WERI-Rb-1 (cell line): Measurements from ENCODE around the gene TPD52L2.
"Not testable (repeated sequence)": the region's sequence is repeated elsewhere in the genome, so short reads cannot be mapped to it uniquely, and the experiment has no call there.

Experiments
- DNase-seq: peaks from one replicate; pipeline ENCODE4 v3.0.0-alpha.2; 2020
- H3K27ac ChIP-seq: fragments of 250-450 bp; sonication (Bioruptor Pico); 2 replicates; pipeline ENCODE4 v1.5.1; 2020; ENCODE audit warnings: mild to moderate bottlenecking, moderate library complexity
- H3K27me3 ChIP-seq: fragments of 250-450 bp; sonication (Bioruptor Pico); 2 replicates; pipeline ENCODE4 v1.5.1; 2021; ENCODE audit warnings: mild to moderate bottlenecking, low read depth, moderate library complexity; ENCODE audit not compliant: insufficient read depth, severe bottlenecking
- H3K36me3 ChIP-seq: fragments of 250-450 bp; sonication (Bioruptor Pico); 2 replicates; pipeline ENCODE4 v1.5.1; 2020; ENCODE audit warnings: mild to moderate bottlenecking, moderate library complexity
- H3K4me3 ChIP-seq: 2 replicates; pipeline ENCODE4 v1.5.1; 2011; ENCODE audit warnings: low read depth, mild to moderate bottlenecking, control low read depth, low read length
- H3K9me3 ChIP-seq: fragments of 250-450 bp; sonication (Bioruptor Pico); 2 replicates; pipeline ENCODE4 v1.5.1; 2021; ENCODE audit warnings: mild to moderate bottlenecking, moderate library complexity; ENCODE audit not compliant: severe bottlenecking
- TF ChIP-seq, protein P1 (sequence below): IDR thresholded peaks from 2 replicates; pipeline ENCODE4 v1.5.1; 2011; ENCODE audit warnings: low read depth, mild to moderate bottlenecking, control low read depth, inconsistent platforms, low read length

TPD52L2 gene

DNA sequence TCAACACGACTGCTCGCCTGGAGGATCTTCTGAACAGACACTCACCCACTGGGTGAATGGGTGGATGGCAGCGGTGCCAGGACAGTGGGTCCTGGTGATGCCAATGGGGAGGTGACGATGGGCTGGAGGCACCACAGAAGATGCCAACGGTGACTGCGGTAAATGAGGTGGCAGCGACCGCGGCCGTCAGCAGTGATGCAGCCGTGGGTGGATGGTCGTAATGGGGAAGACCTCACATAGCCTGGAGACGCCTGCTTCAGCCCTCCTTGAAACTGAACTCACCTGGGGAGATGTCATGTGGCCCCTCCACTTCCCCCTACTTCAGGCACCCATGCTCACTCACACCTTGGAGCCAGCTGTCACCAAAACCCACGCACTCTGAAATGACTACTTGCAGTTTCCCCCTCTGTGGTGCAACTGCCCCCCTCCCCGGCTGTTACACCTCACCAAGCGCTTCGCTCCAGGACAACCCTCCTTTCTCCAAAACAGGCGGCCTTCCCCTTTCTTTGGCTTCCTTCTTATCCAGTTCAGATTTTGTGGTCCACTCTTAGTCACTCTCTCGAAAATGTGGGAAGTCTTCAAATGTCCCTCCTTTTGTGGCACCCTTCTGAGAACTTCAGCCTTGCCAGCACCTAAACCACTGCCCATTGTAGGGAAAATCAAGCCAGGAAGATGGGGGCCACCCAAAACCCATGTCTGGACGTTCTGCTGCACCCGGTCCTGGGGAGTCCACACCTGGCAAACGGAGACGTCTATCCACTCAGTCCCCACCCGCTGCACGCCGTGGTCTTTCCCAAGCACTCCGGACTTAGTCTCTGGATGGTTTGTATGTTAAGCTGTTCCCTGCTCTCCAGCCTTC lies 14.2 kb upstream of the TPD52L2 start:
- no peaks in the 10 kb centered on the region for H3K36me3 ChIP-seq
- no peak overlapping the region for H3K4me3 ChIP-seq
- no peaks in the 10 kb centered on the region for H3K9me3 ChIP-seq
- DNase-seq: no peak
- no peaks in the 10 kb centered on the region for H3K27me3 ChIP-seq
- TF ChIP-seq, protein P1, sequence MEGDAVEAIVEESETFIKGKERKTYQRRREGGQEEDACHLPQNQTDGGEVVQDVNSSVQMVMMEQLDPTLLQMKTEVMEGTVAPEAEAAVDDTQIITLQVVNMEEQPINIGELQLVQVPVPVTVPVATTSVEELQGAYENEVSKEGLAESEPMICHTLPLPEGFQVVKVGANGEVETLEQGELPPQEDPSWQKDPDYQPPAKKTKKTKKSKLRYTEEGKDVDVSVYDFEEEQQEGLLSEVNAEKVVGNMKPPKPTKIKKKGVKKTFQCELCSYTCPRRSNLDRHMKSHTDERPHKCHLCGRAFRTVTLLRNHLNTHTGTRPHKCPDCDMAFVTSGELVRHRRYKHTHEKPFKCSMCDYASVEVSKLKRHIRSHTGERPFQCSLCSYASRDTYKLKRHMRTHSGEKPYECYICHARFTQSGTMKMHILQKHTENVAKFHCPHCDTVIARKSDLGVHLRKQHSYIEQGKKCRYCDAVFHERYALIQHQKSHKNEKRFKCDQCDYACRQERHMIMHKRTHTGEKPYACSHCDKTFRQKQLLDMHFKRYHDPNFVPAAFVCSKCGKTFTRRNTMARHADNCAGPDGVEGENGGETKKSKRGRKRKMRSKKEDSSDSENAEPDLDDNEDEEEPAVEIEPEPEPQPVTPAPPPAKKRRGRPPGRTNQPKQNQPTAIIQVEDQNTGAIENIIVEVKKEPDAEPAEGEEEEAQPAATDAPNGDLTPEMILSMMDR: no peak
- H3K27ac ChIP-seq: no peak overlapping the region

DNA sequence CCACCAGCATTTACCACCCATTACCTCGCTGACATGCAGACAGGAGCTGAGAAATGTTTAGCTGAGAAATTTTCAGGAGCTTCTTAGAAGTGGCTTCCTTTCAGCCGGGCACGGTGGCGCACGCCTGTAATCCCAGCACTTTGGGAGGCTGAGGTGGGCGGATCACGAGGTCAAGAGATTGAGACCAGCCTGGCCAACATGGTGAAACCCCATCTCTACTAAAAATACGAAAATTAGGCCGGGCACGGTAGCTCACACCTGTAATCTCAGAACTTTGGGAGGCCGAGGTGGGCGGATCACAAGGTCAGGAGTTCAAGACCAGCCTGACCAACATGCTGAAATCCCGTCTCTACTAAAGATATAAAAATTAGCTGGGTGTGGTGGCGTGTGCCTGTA lies 13.5 kb upstream of the TPD52L2 start:
- H3K9me3 ChIP-seq, H3K27ac ChIP-seq, H3K4me3 ChIP-seq, H3K27me3 ChIP-seq, H3K36me3 ChIP-seq, DNase-seq: not testable (repeated sequence)

DNA sequence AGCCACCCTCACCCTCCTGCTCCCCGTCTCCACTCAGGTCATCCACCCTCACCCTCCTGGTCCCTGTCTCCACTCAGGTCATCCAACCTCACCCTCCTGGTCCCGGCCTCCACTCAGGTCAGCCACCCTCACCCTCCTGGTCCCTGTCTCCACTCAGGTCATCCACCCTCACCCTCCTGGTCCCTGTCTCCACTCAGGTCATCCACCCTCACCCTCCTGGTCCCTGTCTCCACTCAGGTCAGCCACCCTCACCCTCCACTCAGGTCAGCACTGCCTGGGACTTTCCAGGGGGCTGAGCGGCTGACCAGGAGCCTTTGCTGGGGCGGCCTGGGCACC lies 11.4 kb upstream of the TPD52L2 start:
- H3K9me3 ChIP-seq, H3K36me3 ChIP-seq, H3K4me3 ChIP-seq, H3K27me3 ChIP-seq, DNase-seq: not testable (repeated sequence)
- H3K27ac ChIP-seq: peak overlapping the region; percentile 88

DNA sequence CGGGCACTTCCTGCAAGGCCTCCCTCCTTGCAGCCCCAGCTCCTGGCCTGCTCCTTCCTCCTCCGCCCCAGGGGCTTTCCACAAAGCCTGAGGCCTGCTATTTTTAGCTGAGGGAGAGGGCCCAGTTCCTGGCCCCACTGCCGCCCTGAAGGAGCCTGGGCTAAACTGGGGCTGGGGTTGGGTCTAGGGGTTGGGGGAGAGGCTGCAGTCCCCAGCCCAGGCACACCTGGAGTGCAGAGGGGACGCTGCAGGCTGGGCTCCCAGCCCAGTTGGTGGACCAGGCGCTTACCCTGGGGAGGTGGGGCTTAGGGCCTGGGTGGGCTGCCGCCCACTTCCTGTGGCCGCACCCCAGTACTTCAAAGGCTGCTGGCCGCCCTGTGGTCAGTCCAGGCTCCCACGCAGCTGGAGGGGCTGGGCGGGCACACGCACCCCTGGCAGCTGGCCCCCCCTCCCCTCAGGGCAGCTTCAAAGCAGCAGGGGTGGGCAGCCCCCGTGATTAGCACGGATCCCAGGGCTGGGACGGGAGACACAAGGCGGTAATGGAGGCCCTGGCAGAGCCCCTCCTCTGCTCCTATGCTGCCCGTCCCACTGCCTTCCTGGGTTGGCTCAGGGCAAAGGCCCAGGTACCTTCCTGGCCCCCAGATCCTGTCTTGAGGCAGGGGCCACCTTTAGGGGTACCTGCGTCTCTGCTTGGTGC lies 10.9 kb upstream of the TPD52L2 start:
- TF ChIP-seq, protein P1: no peak
- peak overlapping the region; percentile 35 for H3K4me3 ChIP-seq
- peak overlapping the region; percentile 88 for H3K27ac ChIP-seq

DNA sequence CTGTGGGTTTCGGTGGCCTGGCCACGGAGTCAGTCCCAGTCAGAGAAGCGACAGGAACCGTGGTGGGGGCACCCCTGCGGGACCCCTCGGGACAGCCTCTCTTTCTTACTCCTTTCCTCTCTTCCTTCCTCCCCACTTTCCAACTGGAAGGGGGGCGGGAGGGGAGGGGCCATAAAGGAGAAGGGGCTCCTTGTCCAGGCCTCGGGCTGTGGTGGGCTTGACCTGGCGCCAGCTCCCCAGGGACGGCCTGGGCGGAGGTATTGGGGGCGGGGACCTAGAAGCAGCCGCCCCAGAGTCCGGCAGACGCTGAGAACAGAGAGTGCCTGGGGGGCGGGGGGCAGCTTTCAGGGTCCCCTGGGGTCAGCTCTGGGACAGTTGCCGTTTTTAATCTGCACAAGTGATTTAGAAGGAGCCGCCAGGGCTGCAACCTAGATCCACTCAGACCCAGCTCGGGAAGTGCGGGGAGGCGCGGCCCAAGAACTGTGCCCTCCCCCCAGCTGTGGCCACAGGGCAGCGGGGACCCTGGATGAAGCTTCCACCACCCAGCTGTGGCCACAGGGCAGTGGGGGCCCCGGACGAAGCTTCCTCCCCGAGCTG lies 10.2 kb upstream of the TPD52L2 start:
- peak overlapping the region; percentile 88 for H3K27ac ChIP-seq
- H3K36me3 ChIP-seq: no peaks in the 10 kb centered on the region
- H3K9me3 ChIP-seq: no peaks in the 10 kb centered on the region
- TF ChIP-seq, protein P1: no peak
- H3K4me3 ChIP-seq: peak overlapping the region; percentile 35
- DNase-seq: peak; percentile 88
- H3K27me3 ChIP-seq: no peaks in the 10 kb centered on the region

More for the DNA sequence above, 10.9 kb upstream of the TPD52L2 start:
- no peak for DNase-seq
- Histone ChIP-seq H3K36me3 (no peaks in the 10 kb centered on the region), H3K9me3 (no peaks in the 10 kb centered on the region), H3K27me3 (no peaks in the 10 kb centered on the region)

DNA sequence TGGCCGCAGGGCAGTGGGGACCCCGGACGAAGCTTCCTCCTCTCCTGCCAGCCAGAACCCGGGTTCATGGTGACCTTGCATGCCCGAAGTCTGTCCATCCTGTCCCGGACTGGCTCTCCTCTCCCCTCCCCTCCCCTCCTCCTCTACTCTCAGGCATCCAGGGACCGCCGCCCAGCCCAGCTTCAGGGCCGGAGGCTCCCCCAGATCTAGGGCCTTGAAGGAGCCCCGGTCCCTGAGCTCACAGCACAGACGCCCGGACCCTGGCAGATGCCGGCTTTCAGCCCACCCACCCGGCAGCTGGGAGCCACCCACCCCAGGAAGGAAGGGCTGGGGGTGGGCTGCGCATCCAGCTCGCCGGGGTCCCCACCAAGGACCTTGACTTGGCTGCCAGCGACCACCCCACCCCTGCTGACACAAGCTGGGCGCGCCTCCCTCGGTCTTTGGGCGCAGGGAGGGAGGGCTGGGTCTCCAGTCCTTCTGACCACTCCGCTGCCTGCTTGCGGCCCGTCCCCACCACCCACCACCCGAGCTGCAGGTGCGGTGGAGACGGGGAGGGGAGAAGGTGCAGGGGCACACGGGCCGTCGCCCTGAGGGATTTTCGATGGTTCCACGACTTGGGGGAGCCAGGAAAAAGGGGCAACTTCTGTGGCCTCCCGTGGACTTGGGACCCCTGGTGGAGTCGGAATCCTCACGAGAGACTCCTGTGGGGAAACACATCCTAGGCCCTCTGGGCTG lies 9.5 kb upstream of the TPD52L2 start:
- Histone ChIP-seq H3K27ac (peak overlapping the region; percentile 88), H3K36me3 (no peaks in the 10 kb centered on the region), H3K9me3 (no peaks in the 10 kb centered on the region), H3K4me3 (peak overlapping the region; percentile 35), H3K27me3 (no peaks in the 10 kb centered on the region)
- peak; percentile 35 for DNase-seq
- TF ChIP-seq, protein P1: no peak
